K562 (cell line): ENCODE measurements around the gene ALDH3B2. TPM values are rescaled to one million over a fixed set of nuclear protein-coding genes. Genes with fewer than 3 reads are reported as not detected.

Experiments used
- ATAC-seq: fragments of 200-7000 bp; cut with Tn5 transposase; 3 replicates; pipeline ENCODE4 v1.9.1; 2020; ENCODE audit warnings: moderate library complexity
- BruUV-seq: library from RNA; stranded (reverse); fragments of 400-500 nt; replicated peaks from 2 replicates; lab custom pipeline; 2021; lab: Mats Ljungman, UMichigan
- CTCF ChIA-PET: fragments of 300-600 bp; formaldehyde crosslinking; extraction: SDS; loops from one replicate; lab custom pipeline; 2021; ENCODE audit warnings: low intra/inter-chr PET ratio; lab: Yijun Ruan, JAX
- POLR2A ChIA-PET: fragments of 300-600, 350-650 bp; sonication (Branson Sonifier 250); formaldehyde crosslinking; extraction: SDS; loops from one replicate; lab custom pipeline; 2021; ENCODE audit warnings: antibody characterized with exemption, inconsistent platforms; lab: Yijun Ruan, JAX
- DNase-seq, 4 experiments: peaks; one replicate each; pipeline versions ENCODE4 v3.0.0 to v3.0.0-alpha.2; 2011 to 2018; ENCODE audit warnings: low spot score in 3 of 4, mixed read lengths in 3 of 4; ENCODE audit errors: extremely low read depth in 1 of 4
- FAIRE-seq: peaks from 2 replicates; lab custom pipeline; 2011; peaks lifted over from hg19 to GRCh38; lab: Jason Lieb, UNC
- H2AFZ ChIP-seq: 2 replicates; pipeline ENCODE4 v1.6.0; 2011; ENCODE audit warnings: low read depth, low read length, control low read depth, inconsistent platforms
- H3K27ac ChIP-seq: fragments of 200-600 bp; 3 replicates; pipeline ENCODE4 v1.8.0; 2011; ENCODE audit warnings: low read depth, mild to moderate bottlenecking, control low read depth, inconsistent platforms, low read length, moderate library complexity, mixed read lengths; ENCODE audit errors: extremely low read depth
- H3K27me3 ChIP-seq, 2 experiments: fragments of 300-600 bp in 1 of 2; 2 replicates in 1 of 2; 3 replicates in 1 of 2; pipeline versions ENCODE4 v1.6.0 to v1.8.0; 2011; ENCODE audit warnings: inconsistent platforms in 2 of 2, low read length in 2 of 2, mild to moderate bottlenecking in 1 of 2, mixed read lengths in 1 of 2, moderate library complexity in 1 of 2; ENCODE audit not compliant: control insufficient read depth in 2 of 2, insufficient read depth in 2 of 2
- H3K36me3 ChIP-seq: fragments of 300-600 bp; 3 replicates; pipeline ENCODE4 v1.8.0; 2011; ENCODE audit warnings: mild to moderate bottlenecking, low read length, inconsistent platforms; ENCODE audit not compliant: control insufficient read depth, insufficient read depth
- H3K4me1 ChIP-seq, 2 experiments: fragments of 200-600 bp in 1 of 2; replicated peaks in 1 of 2; 2 replicates in 1 of 2; 3 replicates in 1 of 2; pipeline versions ENCODE4 v1.5.1 to v1.8.0; 2011; ENCODE audit warnings: inconsistent platforms in 2 of 2, low read length in 2 of 2, mild to moderate bottlenecking in 1 of 2, mixed read lengths in 1 of 2, moderate library complexity in 1 of 2; ENCODE audit not compliant: control insufficient read depth in 2 of 2, insufficient read depth in 2 of 2
- H3K4me2 ChIP-seq: 2 replicates; pipeline ENCODE4 v1.6.1; 2011; ENCODE audit warnings: low read length, control low read depth, inconsistent platforms, mixed read lengths; ENCODE audit not compliant: insufficient read depth
- H3K4me3 ChIP-seq: fragments of 200-600 bp; sonication (generic), shearing (Covaris generic); 2 replicates; pipeline ENCODE4 v1.5.1; 2016; ENCODE audit warnings: control low read depth, inconsistent platforms
- H3K79me2 ChIP-seq: fragments of 200-600 bp; 3 replicates; pipeline ENCODE4 v1.8.0; 2011; ENCODE audit warnings: low read length, inconsistent platforms; ENCODE audit not compliant: control insufficient read depth, insufficient read depth
- H3K9ac ChIP-seq, 2 experiments: 2 replicates each; pipeline versions ENCODE4 v1.6.0 to v1.6.1; 2011; ENCODE audit warnings: low read depth in 2 of 2, low read length in 2 of 2, control low read depth in 1 of 2, inconsistent platforms in 1 of 2, mild to moderate bottlenecking in 1 of 2, mixed read lengths in 1 of 2; ENCODE audit not compliant: insufficient read depth in 1 of 2
- H3K9me1 ChIP-seq: one replicate; pipeline ENCODE4 v1.6.0; 2011; ENCODE audit warnings: inconsistent platforms, mild to moderate bottlenecking, low read length, moderate library complexity; ENCODE audit not compliant: control insufficient read depth, insufficient read depth
- H3K9me3 ChIP-seq: replicated peaks from 2 replicates; pipeline ENCODE4 v1.5.1; 2011; ENCODE audit warnings: low read depth, low read length, inconsistent platforms; ENCODE audit not compliant: control insufficient read depth, insufficient read depth
- H4K20me1 ChIP-seq: replicated peaks from 2 replicates; pipeline ENCODE4 v1.6.1; 2011; ENCODE audit warnings: low read length, inconsistent platforms, mixed read lengths; ENCODE audit not compliant: control insufficient read depth, insufficient read depth
- ELK3 ChIP-seq: fragments of 450-650 bp; formaldehyde crosslinking; IDR thresholded peaks from 2 replicates; pipeline ENCODE4 v1.4.0; 2020; ENCODE audit warnings: mild to moderate bottlenecking
- HIVEP1 ChIP-seq: fragments of 250-450 bp; sonication (Bioruptor Pico); IDR thresholded peaks from 2 replicates; pipeline ENCODE4 v1.4.0; 2020; ENCODE audit warnings: mild to moderate bottlenecking
- MCM7 ChIP-seq, 2 experiments: fragments of 450-650 bp; IDR thresholded peaks; 2 replicates each; pipeline ENCODE4 v1.6.1; 2016 to 2018
- SMARCE1 ChIP-seq: fragments of 450-650 bp; IDR thresholded peaks from 2 replicates; pipeline ENCODE4 v1.7.1; 2016; ENCODE audit warnings: mild to moderate bottlenecking
- SNIP1 ChIP-seq: fragments of 450-650 bp; IDR thresholded peaks from 2 replicates; pipeline ENCODE4 v1.7.1; 2017; ENCODE audit warnings: low read depth, mild to moderate bottlenecking
- ZC3H11A ChIP-seq: IDR thresholded peaks from 2 replicates; pipeline ENCODE4 v1.6.1; 2012; ENCODE audit warnings: low read depth, low read length, improper control_type of control experiment
- ZNF217 ChIP-seq: sonication (generic); formaldehyde crosslinking; IDR thresholded peaks from 2 replicates; pipeline ENCODE4 v1.8.0; 2022; ENCODE audit warnings: mild to moderate bottlenecking, missing genetic modification reagents
- ZNF592 ChIP-seq: fragments of 450-650 bp; IDR thresholded peaks from 2 replicates; pipeline ENCODE4 v1.6.1; 2017; ENCODE audit warnings: antibody characterized with exemption, mild to moderate bottlenecking
- WGBS: fragments of 100-300 bp; shearing (Covaris generic); methylation state at CpG from one replicate; pipeline ENCODE4 v1.1.6; 2016; ENCODE audit warnings: low coverage, mixed read lengths; ENCODE audit not compliant: insufficient coverage; ENCODE audit errors: missing lambda C conversion rate; 5-methylcytosine and 5-hydroxymethylcytosine counted together
- in situ Hi-C: fragments of 300-500 bp; cut with MboI; formaldehyde crosslinking; loops from 4 replicates; pipeline ENCODE4 v1.15.0; 2018; ENCODE audit warnings: inconsistent platforms, mixed read lengths
- intact Hi-C: fragments of 100-400 bp; cut with micrococcal nuclease; formaldehyde crosslinking; loops from 2 replicates; pipeline ENCODE4 v1.14.2; 2022
- polyA plus RNA-seq, 8 experiments: library from polyadenylated mRNA; depleted of rRNA in 4 of 8; stranded (reverse) in 5 of 8; unstranded in 3 of 8; fragments of >200 nt; fragmentation: Nextera tagmentation in 2 of 8; fragmentation: Illumina TruSeq in 1 of 8; extraction: Ambion mirVana in 2 of 8; extraction: Trizol in 1 of 8; gene quantifications; 2 replicates each; pipeline versions ENCODE4 v1.2.1 to v1.2.3, GENCODE V29; 2011 to 2014; ENCODE audit warnings: inconsistent platforms in 1 of 8, missing spikeins in 1 of 8
- total RNA-seq, 7 experiments: library from RNA; depleted of rRNA in 6 of 7; stranded (reverse); fragments of >200 nt in 6 of 7; fragmentation: Illumina TruSeq in 2 of 7; extraction: Trizol in 2 of 7; gene quantifications; 2 replicates each; pipeline versions ENCODE4 v1.2.1 to v1.2.3, GENCODE V29; 2011 to 2021; ENCODE audit warnings: low replicate concordance in 1 of 7

ALDH3B2 gene
- total and polyA plus RNA-seq, 9 of the 15 experiments (the other 6 are each of a cell fraction or from before 2014, with no cell fraction given) = not detected

DNA sequence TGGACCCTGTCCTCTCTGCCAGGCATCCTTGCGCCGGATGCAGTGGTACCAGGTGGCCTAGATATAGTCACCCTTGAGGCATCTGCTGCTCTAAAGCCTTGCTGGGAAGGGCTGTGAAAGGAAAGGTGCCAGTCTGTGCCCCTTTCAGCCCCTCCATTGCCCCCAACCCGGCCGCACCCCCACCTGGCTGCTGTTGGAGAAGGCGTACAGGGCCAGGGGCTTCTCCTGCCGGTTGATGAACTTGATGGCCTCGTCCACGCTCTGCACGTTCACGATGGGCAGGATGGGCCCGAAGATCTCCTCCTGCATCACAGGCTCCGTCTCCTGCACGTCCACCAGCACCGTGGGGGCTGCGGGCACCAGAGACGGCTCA, 10.2 kb downstream of the ALDH3B2 start:
- in situ Hi-C loops (loop anchor here (10.0 kb wide), 1 partner anchor 131 kb away; no protein-coding TSS in a partner anchor), intact Hi-C loops (no loop called here)
- H3K9ac ChIP-seq = 0 out of 4 replicates have a peak overlapping the region, but pooled peaks of 1 of the 2 experiments have one; percentile 35
- no TSS peak for BruUV-seq
- FAIRE-seq = no peak
- H2AFZ ChIP-seq = no peak overlapping the region
- peaks cover 0 to 25% of the 10 kb centered on the region in 2 experiments; a peak in 2 of 5 replicates for H3K4me1 ChIP-seq
- H3K9me3 ChIP-seq = no peaks in the 10 kb centered on the region
- peak in 1 of 4 experiments; percentile 3 for DNase-seq
- H3K4me3 ChIP-seq = no peak overlapping the region
- H3K36me3 ChIP-seq = no peaks in the 10 kb centered on the region
- no peaks in the 10 kb centered on the region for H3K79me2 ChIP-seq
- no peak overlapping the region for H3K4me2 ChIP-seq
- no peak for TF ChIP-seq HIVEP1 (CRISPR knock-in tag)
- TF ChIP-seq ELK3 (CRISPR knock-in tag) = no peak
- no peak for TF ChIP-seq ZC3H11A
- TF ChIP-seq MCM7 (IDR thresholded peaks at IDR 0.05) = no peak
- no peak for TF ChIP-seq SMARCE1
- TF ChIP-seq ZNF217 = no peak
- no peak for TF ChIP-seq ZNF592
- no peak for TF ChIP-seq SNIP1
- peaks cover 16 to 38% of the 10 kb centered on the region in 2 experiments; a peak in 3 of 5 replicates for H3K27me3 ChIP-seq
- no peak overlapping the region for H3K27ac ChIP-seq
- H4K20me1 ChIP-seq = 0 out of 2 replicates have a peak, but pooled peaks cover 9% of the 10 kb centered on the region
- ChIA-PET POLR2A (interaction anchor here (1.1 kb wide), 1 partner anchor 10 kb away, joined by 3 read pairs; no protein-coding TSS in a partner anchor), CTCF (interaction anchor here (0.6 kb wide), 1 partner anchor 29 kb away, joined by 3 read pairs; no protein-coding TSS in a partner anchor)
- WGBS = 23% methylated on average over 16 of the region's 16 CpGs
- no peaks in the 10 kb centered on the region for H3K9me1 ChIP-seq
- ATAC-seq = no peak
